GM12874 (cell line): Measurements from ENCODE around the gene CACNG4.

Experiments
- CTCF ChIP-seq: IDR thresholded peaks from 2 replicates; pipeline ENCODE4 v1.5.1; 2011; ENCODE audit warnings: low read depth, mild to moderate bottlenecking, control low read depth, low read length, moderate library complexity; ENCODE audit not compliant: insufficient read depth

Gene CACNG4

GRCh38 chr17:67054011-67054591 lies 89.6 kb downstream of the CACNG4 start:
- no peak for TF ChIP-seq CTCF

- no peak for TF ChIP-seq CTCF
These were observed 90.1 kb downstream of the CACNG4 start for GRCh38 chr17:67054608-67055007.

GRCh38 chr17:67055041-67055443 lies 90.5 kb downstream of the CACNG4 start:
- no peak for TF ChIP-seq CTCF

GRCh38 chr17:67055811-67056745 lies 91.6 kb downstream of the CACNG4 start:
- no peak for TF ChIP-seq CTCF

- no peak for TF ChIP-seq CTCF
These were observed 92.4 kb downstream of the CACNG4 start for GRCh38 chr17:67056746-67057490.

GRCh38 chr17:67058036-67058435 lies 93.5 kb downstream of the CACNG4 start:
- TF ChIP-seq CTCF, result no peak

GRCh38 chr17:67059372-67059771 lies 94.9 kb downstream of the CACNG4 start:
- TF ChIP-seq CTCF, result no peak
